EH (cell line): ENCODE data around the gene BPTF.
"Not testable (repeated sequence)": the region's sequence is repeated elsewhere in the genome, so short reads cannot be mapped to it uniquely, and the experiment has no call there.

Experiments
- DNase-seq: peaks from one replicate; pipeline ENCODE4 v3.0.0-alpha.2; 2015; ENCODE audit warnings: low read depth

BPTF gene

GRCh38 chr17:67834634-67835033 lies 9.3 kb downstream of the BPTF start:
- DNase-seq = no peak

- DNase-seq = peak; percentile 88
Measured at GRCh38 chr17:67836205-67836987, 11.1 kb downstream of the BPTF start.

- DNase-seq = no peak
Measured at GRCh38 chr17:67837965-67838364, 12.7 kb downstream of the BPTF start.

GRCh38 chr17:67838538-67838937 lies 13.2 kb downstream of the BPTF start:
- DNase-seq = no peak

- no peak for DNase-seq
Measured at GRCh38 chr17:67841992-67842391, 16.7 kb downstream of the BPTF start.

- no peak for DNase-seq
Measured at GRCh38 chr17:67842648-67843047, 17.3 kb downstream of the BPTF start.

- DNase-seq = no peak
Measured at GRCh38 chr17:67845374-67845773, 20.1 kb downstream of the BPTF start.

GRCh38 chr17:67848189-67848588 lies 22.9 kb downstream of the BPTF start:
- not testable (repeated sequence) for DNase-seq

GRCh38 chr17:67848846-67849245 lies 23.5 kb downstream of the BPTF start:
- DNase-seq = not testable (repeated sequence)

- DNase-seq = no peak
Measured at GRCh38 chr17:67850991-67851631, 25.8 kb downstream of the BPTF start.

- no peak for DNase-seq
Measured at GRCh38 chr17:67853703-67854102, 28.4 kb downstream of the BPTF start.

- DNase-seq = no peak
Measured at GRCh38 chr17:67854378-67854777, 29.1 kb downstream of the BPTF start.

- no peak for DNase-seq
Measured at GRCh38 chr17:67855504-67856324, 30.4 kb downstream of the BPTF start.

GRCh38 chr17:67856402-67856801 lies 31.1 kb downstream of the BPTF start:
- DNase-seq = not testable (repeated sequence)

- DNase-seq = peak; percentile 13
Measured at GRCh38 chr17:67862614-67863217, 37.4 kb downstream of the BPTF start.

- DNase-seq = no peak
Measured at GRCh38 chr17:67863624-67864247, 38.4 kb downstream of the BPTF start.

- peak; percentile 7 for DNase-seq
Measured at GRCh38 chr17:67865438-67865837, 40.1 kb downstream of the BPTF start.

- DNase-seq = no peak
Measured at GRCh38 chr17:67867591-67867990, 42.3 kb downstream of the BPTF start.

GRCh38 chr17:67868176-67868575 lies 42.9 kb downstream of the BPTF start:
- no peak for DNase-seq

GRCh38 chr17:67879662-67880061 lies 54.4 kb downstream of the BPTF start:
- peak; percentile 6 for DNase-seq

GRCh38 chr17:67881083-67881482 lies 55.8 kb downstream of the BPTF start:
- no peak for DNase-seq

- DNase-seq = no peak
Measured at GRCh38 chr17:67884741-67885140, 59.4 kb downstream of the BPTF start.
